Astrocyte of the spinal cord (primary cell): ENCODE measurements around the gene METTL2B.
"Not testable (repeated sequence)": the region's sequence is repeated elsewhere in the genome, so short reads cannot be mapped to it uniquely, and the experiment has no call there.

Source experiments
- DNase-seq: peaks from one replicate; pipeline ENCODE4 v3.0.0; 2011; ENCODE audit warnings: low read depth, low spot score
- H3K4me3 ChIP-seq: 2 replicates; pipeline ENCODE4 v1.5.1; 2011; ENCODE audit warnings: low read depth, mild to moderate bottlenecking, low read length, moderate library complexity
- CTCF ChIP-seq: IDR thresholded peaks from 2 replicates; pipeline ENCODE4 v1.5.1; 2012; ENCODE audit warnings: low read depth, mild to moderate bottlenecking, low read length, inconsistent platforms
- in situ Hi-C: cut with HindIII; loops from 2 replicates; pipeline ENCODE4 v1.10.0; 2017; ENCODE audit warnings: low sequenced_read_pairs

The METTL2B gene

GRCh38 chr7:128455543-128456254 lies 20.8 kb upstream of the METTL2B start, which contains the start of gene HILPDA:
Gene HILPDA, plus strand, starts transcription at chr7:128455878. Its CDS starts 1,391 bp downstream, at chr7:128457269.
- peak within 1 kb of the TSS; percentile 93 for H3K4me3 ChIP-seq
- in situ Hi-C loops, result no loop called here
- peak; percentile 97 for DNase-seq
- no peak for TF ChIP-seq CTCF

- in situ Hi-C loops, result no loop called here
- no peak for DNase-seq
- no peak for TF ChIP-seq CTCF
- H3K4me3 ChIP-seq, result peak overlapping the region; percentile 93
Observed at GRCh38 chr7:128456255-128456725, 20.3 kb upstream of the METTL2B start.

- in situ Hi-C loops, result not testable (repeated sequence)
Observed at GRCh38 chr7:128457385-128457784, 19.2 kb upstream of the METTL2B start.

GRCh38 chr7:128458956-128459355 lies 17.6 kb upstream of the METTL2B start:
- DNase-seq, result no peak
- H3K4me3 ChIP-seq, result no peak overlapping the region
- in situ Hi-C loops, result no loop called here
- TF ChIP-seq CTCF, result no peak

More at GRCh38 chr7:128457385-128457784, 19.2 kb upstream of the METTL2B start:
- DNase-seq, result not testable (repeated sequence)
- H3K4me3 ChIP-seq, result peak overlapping the region; percentile 93

GRCh38 chr7:128459394-128459878 lies 17.1 kb upstream of the METTL2B start:
- TF ChIP-seq CTCF, result peak; percentile 82
- in situ Hi-C loops, result no loop called here
- H3K4me3 ChIP-seq, result no peak overlapping the region
- DNase-seq, result peak; percentile 76

- no peak overlapping the region for H3K4me3 ChIP-seq
- in situ Hi-C loops, result no loop called here
- DNase-seq, result no peak
- no peak for TF ChIP-seq CTCF
Observed at GRCh38 chr7:128462460-128462859, 14.1 kb upstream of the METTL2B start.

- H3K4me3 ChIP-seq, DNase-seq, in situ Hi-C loops: not testable (repeated sequence)
Observed at GRCh38 chr7:128463345-128463744, 13.2 kb upstream of the METTL2B start.

GRCh38 chr7:128463933-128464332 lies 12.6 kb upstream of the METTL2B start:
- DNase-seq, H3K4me3 ChIP-seq, in situ Hi-C loops: not testable (repeated sequence)

- in situ Hi-C loops, H3K4me3 ChIP-seq, DNase-seq: not testable (repeated sequence)
Observed at GRCh38 chr7:128466871-128467270, 9.7 kb upstream of the METTL2B start.

- DNase-seq, in situ Hi-C loops: not testable (repeated sequence)
- H3K4me3 ChIP-seq, result peak overlapping the region; percentile 83
Observed at GRCh38 chr7:128477336-128477690, 765 bp downstream of the METTL2B start.

GRCh38 chr7:128479082-128479481 lies 2.5 kb downstream of the METTL2B start:
- H3K4me3 ChIP-seq, in situ Hi-C loops, DNase-seq: not testable (repeated sequence)

- DNase-seq, in situ Hi-C loops, H3K4me3 ChIP-seq: not testable (repeated sequence)
Observed at GRCh38 chr7:128488134-128488533, 11.6 kb downstream of the METTL2B start.
